Sigmoid colon (tissue), 4 donors: ENCODE data around the gene FUT6.

Experiments used
- CTCF ChIP-seq, 4 experiments: fragments of 450-650 bp in 3 of 4; fragments of 200-600 bp in 1 of 4; IDR thresholded peaks; one replicate each; pipeline ENCODE4 v1.5.1; 2016 to 2019; ENCODE audit warnings: antibody characterized with exemption in 4 of 4, mild to moderate bottlenecking in 3 of 4, moderate library complexity in 2 of 4
- EP300 ChIP-seq, 4 donors: sonication (generic); formaldehyde crosslinking; IDR thresholded peaks; one replicate each; pipeline ENCODE4 v1.6.1; 2017; ENCODE audit warnings: antibody characterized with exemption in 4 of 4
- POLR2A ChIP-seq, 2 donors: fragments of 450-650 bp; IDR thresholded peaks; one replicate each; pipeline ENCODE4 v1.6.1; 2016; ENCODE audit warnings: antibody characterized with exemption in 2 of 2, mild to moderate bottlenecking in 2 of 2, moderate library complexity in 2 of 2

GRCh38 chr19:5829567-5830310 lies 9.8 kb downstream of the FUT6 start:
- TF ChIP-seq CTCF (IDR thresholded peaks at IDR 0.05) (no peak), POLR2A (IDR thresholded peaks at IDR 0.05) (no peak), EP300 (IDR thresholded peaks at IDR 0.05) (no peak)
